Left lung (tissue), 10 donors: ENCODE data around the gene NT5DC1. TPM values are rescaled to one million over a fixed set of nuclear protein-coding genes. Genes with fewer than 3 reads are reported as not detected.

Source experiments
- ATAC-seq: fragments of 200-7000 bp; cut with Tn5 transposase; one replicate; pipeline ENCODE4 v1.9.1; 2020; ENCODE audit warnings: moderate library complexity
- DNase-seq, 4 donors: peaks; one replicate each; pipeline ENCODE4 v3.0.0-alpha.2; 2013 to 2020
- H3K27ac ChIP-seq, 2 donors: fragments of 200-600 bp; sonication (generic) in 1 of 2; one replicate each; pipeline versions ENCODE4 v1.5.0 to v1.8.0; 2020 to 2021
- H3K27me3 ChIP-seq, 2 donors: fragments of 200-600 bp; sonication (generic) in 1 of 2; one replicate each; pipeline versions ENCODE4 v1.5.0 to v1.8.0; 2020 to 2021
- H3K36me3 ChIP-seq, 2 donors: fragments of 200-600 bp; sonication (generic) in 1 of 2; one replicate each; pipeline versions ENCODE4 v1.5.0 to v1.8.0; 2020 to 2021
- H3K4me1 ChIP-seq, 2 donors: fragments of 200-600 bp; one replicate each; pipeline ENCODE4 v1.8.0; 2021
- H3K4me3 ChIP-seq, 2 donors: fragments of 200-600 bp; sonication (generic) in 1 of 2; one replicate each; pipeline versions ENCODE4 v1.5.0 to v1.8.0; 2020 to 2021; ENCODE audit warnings: mild to moderate bottlenecking in 1 of 2
- H3K9me3 ChIP-seq, 2 donors: fragments of 200-600 bp; sonication (generic) in 1 of 2; one replicate each; pipeline versions ENCODE4 v1.5.0 to v1.8.0; 2020 to 2021
- CTCF ChIP-seq, 2 donors: fragments of 200-600 bp; sonication (generic) in 1 of 2; IDR thresholded peaks; one replicate each; pipeline versions ENCODE4 v1.5.0 to v1.8.0; 2021; ENCODE audit warnings: antibody characterized with exemption in 2 of 2
- intact Hi-C, 2 donors: fragments of 100-400 bp; cut with DNase I; formaldehyde crosslinking; loops; one replicate each; pipeline versions ENCODE4 v1.11.2 to v1.14.2; 2022
- polyA plus RNA-seq, 6 donors: library from polyadenylated mRNA; unstranded; fragments of 120-200 nt; gene quantifications; one replicate each; pipeline ENCODE4 v1.2.1, GENCODE V29; 2013; ENCODE audit not compliant: insufficient read length in 6 of 6
- total RNA-seq, 2 donors: library from RNA; stranded (reverse); fragmentation: NEBNext Ultra II Directional; extraction: Animal tissue kit (Norgen Biotek cat#: 25700); gene quantifications; one replicate each; pipeline ENCODE4 v1.2.1, GENCODE V29; 2021
- donor health status: DM: no; HTN: yes; CAD: no.
- donor health status: DM: no; HTN: no; CAD: no.

Gene NT5DC1
- total and polyA plus RNA-seq, 8 donors: 36.9 to 56.8 (median 49.9) TPM

GRCh38 chr6:116169880-116170279 lies 69.2 kb downstream of the NT5DC1 start:
- no peak for ATAC-seq
- intact Hi-C loops: no loop called here
- DNase-seq: no peak
- Histone ChIP-seq H3K4me1 (no peaks in the 10 kb centered on the region), H3K27ac (no peak overlapping the region), H3K27me3 (no peaks in the 10 kb centered on the region), H3K36me3 (peaks cover 0 to 7% of the 10 kb centered on the region in 2 donors), H3K4me3 (no peak overlapping the region), H3K9me3 (peaks cover 0 to 22% of the 10 kb centered on the region in 2 donors)
- TF ChIP-seq CTCF (IDR thresholded peaks at IDR 0.05): no peak

- ATAC-seq: no peak
- Histone ChIP-seq H3K4me3 (no peak overlapping the region), H3K4me1 (no peaks in the 10 kb centered on the region)
Observed at GRCh38 chr6:116170358-116171057, 69.9 kb downstream of the NT5DC1 start.

GRCh38 chr6:116173928-116174327 lies 73.3 kb downstream of the NT5DC1 start:
- H3K27ac ChIP-seq: no peak overlapping the region
- intact Hi-C loops: no loop called here
- ATAC-seq (no peak), DNase-seq (no peak)
- TF ChIP-seq CTCF (IDR thresholded peaks at IDR 0.05): no peak
- H3K27me3 ChIP-seq: no peaks in the 10 kb centered on the region
- H3K4me3 ChIP-seq: no peak overlapping the region
- H3K36me3 ChIP-seq: peaks cover 0 to 9% of the 10 kb centered on the region in 2 donors
- H3K9me3 ChIP-seq: peaks cover 0 to 25% of the 10 kb centered on the region in 2 donors
- no peaks in the 10 kb centered on the region for H3K4me1 ChIP-seq

More at GRCh38 chr6:116170358-116171057, 69.9 kb downstream of the NT5DC1 start:
- Histone ChIP-seq H3K27me3 (no peaks in the 10 kb centered on the region), H3K27ac (no peak overlapping the region), H3K9me3 (peaks cover 0 to 28% of the 10 kb centered on the region in 2 donors), H3K36me3 (peaks cover 0 to 9% of the 10 kb centered on the region in 2 donors)
- no peak for DNase-seq
- intact Hi-C loops: no loop called here
- no peak for TF ChIP-seq CTCF (IDR thresholded peaks at IDR 0.05)

- Histone ChIP-seq H3K4me3 (no peak overlapping the region), H3K36me3 (peaks cover 0 to 9% of the 10 kb centered on the region in 2 donors), H3K9me3 (peaks cover 0 to 25% of the 10 kb centered on the region in 2 donors), H3K27ac (no peak overlapping the region), H3K4me1 (no peaks in the 10 kb centered on the region), H3K27me3 (no peaks in the 10 kb centered on the region)
- DNase-seq (no peak), ATAC-seq (no peak)
- intact Hi-C loops: no loop called here
- TF ChIP-seq CTCF (IDR thresholded peaks at IDR 0.05): no peak
Observed at GRCh38 chr6:116175344-116175743, 74.7 kb downstream of the NT5DC1 start.

GRCh38 chr6:116176596-116176995 lies 75.9 kb downstream of the NT5DC1 start:
- H3K9me3 ChIP-seq: peaks cover 0 to 25% of the 10 kb centered on the region in 2 donors
- no peak overlapping the region for H3K4me3 ChIP-seq
- peaks cover 0 to 9% of the 10 kb centered on the region in 2 donors for H3K36me3 ChIP-seq
- H3K27me3 ChIP-seq: no peaks in the 10 kb centered on the region
- H3K27ac ChIP-seq: no peak overlapping the region
- no peak for ATAC-seq
- intact Hi-C loops: no loop called here
- DNase-seq: no peak
- no peaks in the 10 kb centered on the region for H3K4me1 ChIP-seq
- TF ChIP-seq CTCF (IDR thresholded peaks at IDR 0.05): no peak
